DND-41 (cell line): ENCODE data around the gene ACTN1.

Experiments used
- EZH2 ChIP-seq: IDR thresholded peaks from 3 replicates; pipeline ENCODE4 v1.6.1; 2012; ENCODE audit warnings: borderline replicate concordance, low read depth, mild to moderate bottlenecking, moderate library complexity, low read length, inconsistent platforms; ENCODE audit not compliant: severe bottlenecking
- TF ChIP-seq, protein P1 (sequence below): IDR thresholded peaks from 2 replicates; pipeline ENCODE4 v1.5.1; 2012; ENCODE audit warnings: borderline replicate concordance, low read length, moderate library complexity, mild to moderate bottlenecking; ENCODE audit not compliant: poor library complexity, severe bottlenecking; ENCODE audit errors: extremely low read depth

DNA sequence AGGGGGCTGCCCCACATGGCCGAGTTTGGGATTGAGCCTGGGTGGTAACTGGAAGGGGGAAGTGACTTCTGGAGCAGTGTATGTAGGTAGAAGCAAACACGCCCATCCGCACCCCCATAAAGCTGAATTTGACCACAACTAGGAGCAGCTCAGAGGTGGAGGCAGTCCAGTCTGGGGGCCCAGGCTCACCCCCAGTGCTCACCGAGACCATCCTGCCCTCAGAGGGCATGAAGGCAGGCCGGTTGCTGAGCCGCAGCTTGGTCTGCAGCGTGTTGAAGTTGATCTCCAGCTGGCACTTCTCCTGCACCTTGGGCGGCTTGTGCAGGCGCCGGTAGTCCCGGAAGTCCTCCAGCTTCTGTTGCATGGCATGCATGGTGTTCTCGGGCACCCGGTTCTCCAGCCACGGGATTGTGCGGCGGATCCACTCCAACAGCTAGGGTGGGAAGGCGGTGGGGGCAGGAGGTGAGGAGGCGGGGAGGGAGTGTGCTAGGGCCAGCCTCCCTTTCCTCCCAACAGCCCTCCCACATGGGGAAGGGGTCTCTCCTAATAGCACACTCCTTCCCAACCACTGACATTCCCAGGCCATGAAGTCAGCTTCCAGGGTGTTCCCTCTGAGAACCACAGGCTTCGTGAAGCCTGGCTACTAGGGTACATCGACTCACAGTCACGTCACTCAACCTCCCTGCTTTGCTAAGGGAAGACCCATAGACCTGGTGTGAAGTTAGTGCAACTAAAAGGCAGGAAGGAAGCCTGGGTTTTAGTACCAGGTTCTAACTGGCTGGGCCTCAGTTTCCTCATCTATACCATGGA, 87.0 kb downstream of the ACTN1 start:
- TF ChIP-seq, protein P1, sequence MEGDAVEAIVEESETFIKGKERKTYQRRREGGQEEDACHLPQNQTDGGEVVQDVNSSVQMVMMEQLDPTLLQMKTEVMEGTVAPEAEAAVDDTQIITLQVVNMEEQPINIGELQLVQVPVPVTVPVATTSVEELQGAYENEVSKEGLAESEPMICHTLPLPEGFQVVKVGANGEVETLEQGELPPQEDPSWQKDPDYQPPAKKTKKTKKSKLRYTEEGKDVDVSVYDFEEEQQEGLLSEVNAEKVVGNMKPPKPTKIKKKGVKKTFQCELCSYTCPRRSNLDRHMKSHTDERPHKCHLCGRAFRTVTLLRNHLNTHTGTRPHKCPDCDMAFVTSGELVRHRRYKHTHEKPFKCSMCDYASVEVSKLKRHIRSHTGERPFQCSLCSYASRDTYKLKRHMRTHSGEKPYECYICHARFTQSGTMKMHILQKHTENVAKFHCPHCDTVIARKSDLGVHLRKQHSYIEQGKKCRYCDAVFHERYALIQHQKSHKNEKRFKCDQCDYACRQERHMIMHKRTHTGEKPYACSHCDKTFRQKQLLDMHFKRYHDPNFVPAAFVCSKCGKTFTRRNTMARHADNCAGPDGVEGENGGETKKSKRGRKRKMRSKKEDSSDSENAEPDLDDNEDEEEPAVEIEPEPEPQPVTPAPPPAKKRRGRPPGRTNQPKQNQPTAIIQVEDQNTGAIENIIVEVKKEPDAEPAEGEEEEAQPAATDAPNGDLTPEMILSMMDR = no peak
- TF ChIP-seq EZH2 = no peak
